Trophoblast cell (in vitro differentiated cells and primary cell): Measurements from ENCODE around the gene PPP1R14B.

Source experiments
- DNase-seq, 2 donors: peaks; one replicate each; pipeline ENCODE4 v3.0.0-alpha.2; 2016
- H2AFZ ChIP-seq: 2 replicates; pipeline ENCODE4 v1.6.1; 2013; ENCODE audit warnings: low read length, moderate library complexity, mild to moderate bottlenecking; ENCODE audit not compliant: insufficient read depth, poor library complexity
- H2AK5ac ChIP-seq: 2 replicates; pipeline ENCODE4 v1.6.1; 2013; ENCODE audit warnings: mild to moderate bottlenecking, low read length
- H2BK120ac ChIP-seq: 2 replicates; pipeline ENCODE4 v1.6.1; 2013; ENCODE audit warnings: low read length, mild to moderate bottlenecking, moderate library complexity; ENCODE audit not compliant: insufficient read depth, poor library complexity
- H2BK12ac ChIP-seq: 2 replicates; pipeline ENCODE4 v1.6.1; 2013; ENCODE audit warnings: mild to moderate bottlenecking, low read length, moderate library complexity
- H2BK5ac ChIP-seq: 2 replicates; pipeline ENCODE4 v1.6.1; 2013; ENCODE audit warnings: low read length, low read depth, moderate library complexity, mild to moderate bottlenecking; ENCODE audit not compliant: poor library complexity
- H3K14ac ChIP-seq: 2 replicates; pipeline ENCODE4 v1.6.1; 2013; ENCODE audit warnings: mild to moderate bottlenecking, low read length
- H3K18ac ChIP-seq: 2 replicates; pipeline ENCODE4 v1.6.1; 2013; ENCODE audit warnings: mild to moderate bottlenecking, low read length
- H3K23ac ChIP-seq: 2 replicates; pipeline ENCODE4 v1.6.1; 2013; ENCODE audit warnings: low read length
- H3K27ac ChIP-seq: 2 replicates; pipeline ENCODE4 v1.5.1; 2013; ENCODE audit warnings: low read depth, mild to moderate bottlenecking, inconsistent platforms, low read length, moderate library complexity
- H3K27me3 ChIP-seq: 2 replicates; pipeline ENCODE4 v1.6.1; 2013; ENCODE audit warnings: inconsistent platforms, mild to moderate bottlenecking, low read length, moderate library complexity; ENCODE audit not compliant: insufficient read depth
- H3K36me3 ChIP-seq, 2 experiments: 1 replicate in 1 of 2; 2 replicates in 1 of 2; pipeline ENCODE4 v1.6.1; 2013; ENCODE audit warnings: low read length in 2 of 2, mild to moderate bottlenecking in 2 of 2, moderate library complexity in 1 of 2; ENCODE audit not compliant: insufficient read depth in 2 of 2, control insufficient read depth in 1 of 2
- H3K4ac ChIP-seq: 2 replicates; pipeline ENCODE4 v1.6.1; 2013; ENCODE audit warnings: low read depth, mild to moderate bottlenecking, low read length, moderate library complexity
- H3K4me1 ChIP-seq, 2 experiments: 1 replicate in 1 of 2; 2 replicates in 1 of 2; pipeline ENCODE4 v1.6.1; 2013; ENCODE audit warnings: low read length in 2 of 2, mild to moderate bottlenecking in 2 of 2, moderate library complexity in 1 of 2; ENCODE audit not compliant: insufficient read depth in 2 of 2, control insufficient read depth in 1 of 2
- H3K4me2 ChIP-seq: 2 replicates; pipeline ENCODE4 v1.6.1; 2013; ENCODE audit warnings: inconsistent platforms, mild to moderate bottlenecking, low read length, moderate library complexity
- H3K4me3 ChIP-seq: 2 replicates; pipeline ENCODE4 v1.5.1; 2013; ENCODE audit warnings: mild to moderate bottlenecking, low read depth, low read length, inconsistent platforms
- H3K79me1 ChIP-seq: one replicate; pipeline ENCODE4 v1.6.1; 2013; ENCODE audit warnings: low read length
- H3K79me2 ChIP-seq: 2 replicates; pipeline ENCODE4 v1.6.1; 2013; ENCODE audit warnings: low read length, mild to moderate bottlenecking; ENCODE audit not compliant: control insufficient read depth, insufficient read depth, poor library complexity
- H3K9ac ChIP-seq: 2 replicates; pipeline ENCODE4 v1.6.1; 2013; ENCODE audit warnings: mild to moderate bottlenecking, low read length
- H3K9me3 ChIP-seq: 2 replicates; pipeline ENCODE4 v1.6.1; 2013; ENCODE audit warnings: low read depth, mild to moderate bottlenecking, control low read depth, inconsistent platforms, low read length; ENCODE audit not compliant: insufficient read depth
- H4K12ac ChIP-seq: 2 replicates; pipeline ENCODE4 v1.6.1; 2013; ENCODE audit warnings: low read depth, mild to moderate bottlenecking, low read length, moderate library complexity
- H4K8ac ChIP-seq: 2 replicates; pipeline ENCODE4 v1.6.1; 2013; ENCODE audit warnings: low read depth, mild to moderate bottlenecking, low read length, moderate library complexity
- H4K91ac ChIP-seq: one replicate; pipeline ENCODE4 v1.6.1; 2013; ENCODE audit warnings: low read depth, mild to moderate bottlenecking, low read length, moderate library complexity
- WGBS: extraction: QIAGEN DNeasy Blood & Tissue Kit; methylation state at CpG from one replicate; pipeline ENCODE4 v1.1.7; 2013; ENCODE audit warnings: missing lambda C conversion rate; ENCODE audit not compliant: insufficient read length, insufficient coverage; ENCODE audit errors: extremely low coverage; 5-methylcytosine and 5-hydroxymethylcytosine counted together

PPP1R14B gene

GRCh38 chr11:64211181-64211872 is 35.4 kb downstream of the PPP1R14B start:
- no peak overlapping the region for H3K18ac ChIP-seq
- H2BK120ac ChIP-seq = no peak overlapping the region
- H3K79me1 ChIP-seq = no peaks in the 10 kb centered on the region
- H3K9ac ChIP-seq = no peak overlapping the region
- no peaks in the 10 kb centered on the region for H3K79me2 ChIP-seq
- no peak overlapping the region for H4K12ac ChIP-seq
- H3K9me3 ChIP-seq = no peaks in the 10 kb centered on the region
- H3K4me1 ChIP-seq = peaks cover 0 to 7% of the 10 kb centered on the region in 2 experiments
- no peak overlapping the region for H4K91ac ChIP-seq
- no peak overlapping the region for H3K14ac ChIP-seq
- DNase-seq = no peak
- H2BK5ac ChIP-seq = no peak overlapping the region
- WGBS = no CpG with 5 or more reads among the region's 30 CpGs
- peaks cover 27 to 31% of the 10 kb centered on the region in 2 experiments for H3K36me3 ChIP-seq
- H2AFZ ChIP-seq = no peak overlapping the region
- H3K4me2 ChIP-seq = no peak overlapping the region
- no peak overlapping the region for H2BK12ac ChIP-seq
- H2AK5ac ChIP-seq = no peak overlapping the region
- no peaks in the 10 kb centered on the region for H3K27me3 ChIP-seq
- H3K4ac ChIP-seq = no peak overlapping the region
- H4K8ac ChIP-seq = no peak overlapping the region
- H3K27ac ChIP-seq = no peak overlapping the region
- H3K23ac ChIP-seq = no peak overlapping the region
- H3K4me3 ChIP-seq = no peak overlapping the region

GRCh38 chr11:64210301-64211020 is 36.3 kb downstream of the PPP1R14B start:
- Histone ChIP-seq H3K4me3 (no peak overlapping the region), H2AFZ (no peak overlapping the region), H3K79me2 (no peaks in the 10 kb centered on the region), H4K8ac (no peak overlapping the region), H2BK12ac (no peak overlapping the region), H3K27me3 (no peaks in the 10 kb centered on the region), H3K14ac (no peak overlapping the region), H2BK120ac (no peak overlapping the region), H2AK5ac (no peak overlapping the region), H3K4me2 (no peak overlapping the region), H3K27ac (no peak overlapping the region), H3K4ac (no peak overlapping the region), H3K36me3 (peaks cover 35 to 40% of the 10 kb centered on the region in 2 experiments), H4K91ac (no peak overlapping the region), H3K9ac (no peak overlapping the region), H4K12ac (no peak overlapping the region), H3K79me1 (no peaks in the 10 kb centered on the region), H3K9me3 (no peaks in the 10 kb centered on the region), H3K23ac (no peak overlapping the region), H2BK5ac (no peak overlapping the region), H3K18ac (no peak overlapping the region), H3K4me1 (peaks cover 0 to 7% of the 10 kb centered on the region in 2 experiments)
- no CpG with 5 or more reads among the region's 24 CpGs for WGBS
- no peak for DNase-seq

- Histone ChIP-seq H3K9ac (no peak overlapping the region), H3K79me2 (no peaks in the 10 kb centered on the region), H2BK12ac (no peak overlapping the region), H3K4me2 (no peak overlapping the region), H2AK5ac (no peak overlapping the region), H3K18ac (no peak overlapping the region), H4K91ac (no peak overlapping the region), H3K4me1 (peaks cover 0 to 7% of the 10 kb centered on the region in 2 experiments), H4K8ac (no peak overlapping the region), H3K14ac (no peak overlapping the region), H2BK120ac (no peak overlapping the region), H3K27me3 (no peaks in the 10 kb centered on the region), H3K4me3 (no peak overlapping the region), H3K36me3 (peaks cover 38 to 47% of the 10 kb centered on the region in 2 experiments), H3K79me1 (no peaks in the 10 kb centered on the region), H3K4ac (no peak overlapping the region), H3K9me3 (no peaks in the 10 kb centered on the region), H4K12ac (no peak overlapping the region), H2BK5ac (no peak overlapping the region), H2AFZ (no peak overlapping the region), H3K23ac (no peak overlapping the region), H3K27ac (no peak overlapping the region)
- WGBS = no CpG with 5 or more reads among the region's 8 CpGs
- DNase-seq = no peak
Observed at GRCh38 chr11:64209563-64209843, 37.2 kb downstream of the PPP1R14B start.

- no peak for DNase-seq
- Histone ChIP-seq H3K23ac (no peak overlapping the region), H2AFZ (no peak overlapping the region), H3K9ac (no peak overlapping the region), H4K8ac (no peak overlapping the region), H4K91ac (no peak overlapping the region), H2BK5ac (no peak overlapping the region), H3K4me1 (peaks cover 0 to 7% of the 10 kb centered on the region in 2 experiments), H3K9me3 (no peaks in the 10 kb centered on the region), H3K79me1 (no peaks in the 10 kb centered on the region), H3K79me2 (no peaks in the 10 kb centered on the region), H3K36me3 (peaks cover 44 to 52% of the 10 kb centered on the region in 2 experiments), H2BK120ac (no peak overlapping the region), H3K14ac (no peak overlapping the region), H3K18ac (no peak overlapping the region), H3K27ac (no peak overlapping the region), H2BK12ac (no peak overlapping the region), H3K27me3 (no peaks in the 10 kb centered on the region), H3K4me3 (no peak overlapping the region), H3K4ac (no peak overlapping the region), H2AK5ac (no peak overlapping the region), H4K12ac (no peak overlapping the region), H3K4me2 (no peak overlapping the region)
- no CpG with 5 or more reads among the region's 18 CpGs for WGBS
Observed at GRCh38 chr11:64208796-64209562, 37.8 kb downstream of the PPP1R14B start.
